HG03139 (cell line): ENCODE results near the gene GAS7.

Experiments used
- ATAC-seq: cut with Tn5 transposase; IDR thresholded peaks from one replicate; pipeline ENCODE4 v1.9.1; 2021; ENCODE audit not compliant: unreplicated experiment

Gene GAS7

DNA sequence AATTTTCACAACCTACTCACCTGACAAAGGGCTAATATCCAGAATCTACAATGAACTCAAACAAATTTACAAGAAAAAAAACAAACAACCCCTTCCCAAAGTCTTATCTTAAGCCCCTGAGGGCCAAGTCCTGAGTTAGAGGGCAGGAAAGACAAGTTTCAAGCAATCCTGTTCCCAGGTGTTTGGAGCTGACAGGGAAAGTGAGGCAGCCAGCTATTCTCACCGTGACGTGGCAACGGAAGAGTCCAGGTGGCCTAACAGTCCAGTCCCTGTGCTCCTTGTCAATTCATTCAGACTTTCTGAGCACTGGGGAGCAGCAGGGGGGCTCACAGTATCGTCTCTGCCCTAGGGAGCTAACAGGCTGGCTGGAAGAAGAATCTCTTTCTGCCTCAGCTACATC lies 203.6 kb downstream of the GAS7 start:
- ATAC-seq, result no peak

DNA sequence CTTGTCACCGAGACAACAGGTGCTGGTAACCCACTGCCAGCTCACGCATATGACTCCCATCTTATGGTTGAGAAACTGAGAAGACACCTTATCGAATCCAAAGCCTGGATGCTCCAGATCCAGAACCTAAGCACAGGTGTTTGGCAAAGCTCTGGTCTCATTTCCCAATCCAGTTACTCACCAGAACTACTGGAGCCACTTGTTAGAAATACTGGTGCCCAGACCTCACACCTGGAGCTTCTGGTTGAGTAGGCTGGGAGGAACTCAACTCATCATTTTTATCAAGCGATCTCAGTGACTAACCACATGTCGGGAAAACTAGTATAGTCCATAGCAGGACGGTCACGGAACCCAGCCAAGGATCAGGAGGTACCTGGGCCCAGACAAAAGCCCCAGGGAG lies 206.6 kb downstream of the GAS7 start:
- no peak for ATAC-seq

DNA sequence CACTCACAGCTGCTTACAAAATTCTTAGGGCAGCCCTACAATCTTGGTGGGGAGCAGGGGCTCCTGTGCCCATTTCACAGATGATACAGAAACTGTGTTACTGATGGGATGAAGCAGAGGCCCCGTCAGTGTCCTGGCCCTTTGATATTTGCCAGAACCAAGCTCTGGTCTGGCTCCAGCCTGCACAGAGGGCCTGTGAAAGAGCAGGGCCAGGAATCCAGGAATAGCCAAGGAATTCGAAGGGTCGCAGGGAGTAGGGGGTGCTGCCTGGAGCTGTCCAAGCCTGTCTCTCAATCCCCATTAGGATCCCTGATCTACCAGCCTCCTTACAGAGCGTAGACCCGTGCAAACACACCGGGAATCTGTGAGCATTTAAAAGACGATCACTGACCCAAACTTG lies 207.1 kb downstream of the GAS7 start:
- ATAC-seq, result no peak

DNA sequence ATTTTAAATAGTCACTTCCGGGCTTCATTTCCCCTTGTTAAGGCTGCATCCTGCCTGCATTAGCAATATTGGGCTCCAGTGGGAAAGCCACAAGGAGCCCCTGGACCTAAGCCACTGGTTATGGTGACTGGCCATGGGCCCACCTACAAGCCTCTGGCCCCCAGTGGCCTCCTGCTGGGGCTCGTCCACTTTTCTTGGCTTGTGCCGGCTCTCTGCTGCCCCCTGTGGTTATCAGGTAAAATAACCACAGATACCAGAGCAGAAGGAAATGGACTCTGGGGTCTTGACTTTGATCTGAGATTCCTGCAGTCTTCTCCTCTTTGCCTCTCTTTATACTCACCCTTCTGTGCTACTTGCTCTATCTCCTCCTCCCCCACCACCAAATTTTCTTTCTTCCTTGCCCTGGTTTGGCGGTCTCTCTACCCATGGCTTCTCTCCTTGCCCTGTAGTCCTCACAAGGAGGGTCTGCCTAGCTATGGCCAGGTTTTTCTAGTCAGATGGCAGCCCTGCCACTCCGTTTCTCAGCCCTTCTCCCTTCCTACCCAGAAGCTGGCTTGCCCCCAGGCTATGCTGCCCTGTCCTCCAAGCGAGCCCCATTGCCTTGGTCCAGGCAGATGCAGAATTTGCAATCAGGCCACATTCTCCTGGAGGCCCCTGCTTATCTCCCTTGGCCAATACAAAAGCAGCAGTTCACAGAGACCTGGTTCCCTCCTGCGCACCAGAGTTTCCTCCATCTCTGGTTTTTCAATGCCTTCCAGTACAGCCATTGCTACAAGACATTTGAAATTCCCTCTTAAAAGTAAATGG lies 210.4 kb downstream of the GAS7 start:
- ATAC-seq, result no peak

DNA sequence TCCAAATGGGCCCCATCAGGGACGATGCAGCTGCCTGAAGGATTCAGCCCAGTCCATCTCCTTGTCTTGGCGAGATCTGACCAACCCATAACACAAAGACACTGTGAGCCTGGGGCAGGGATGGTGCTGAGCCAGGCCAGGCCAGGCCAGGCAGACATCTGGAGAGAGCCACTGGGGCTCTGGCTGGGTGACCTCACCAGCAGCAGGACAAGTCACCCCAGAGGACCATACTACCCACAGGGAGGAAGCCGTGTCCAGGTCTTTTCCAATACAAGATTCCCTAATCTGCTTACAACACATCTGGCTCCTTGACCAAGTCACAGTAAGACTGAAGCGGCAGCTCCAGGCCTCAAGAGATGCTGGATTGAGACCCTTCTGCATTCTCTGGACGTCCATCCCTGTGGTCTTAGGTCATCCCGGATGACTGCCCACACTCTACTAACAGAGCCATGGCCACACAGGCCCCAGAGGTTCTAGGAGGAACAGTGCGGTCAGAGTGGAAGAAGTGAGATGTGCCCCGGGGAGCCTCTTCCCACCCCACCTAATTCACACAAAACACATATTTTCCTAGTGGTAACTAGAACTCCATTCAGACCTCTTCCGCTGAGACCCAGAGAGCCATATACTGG lies 211.5 kb downstream of the GAS7 start:
- no peak for ATAC-seq

DNA sequence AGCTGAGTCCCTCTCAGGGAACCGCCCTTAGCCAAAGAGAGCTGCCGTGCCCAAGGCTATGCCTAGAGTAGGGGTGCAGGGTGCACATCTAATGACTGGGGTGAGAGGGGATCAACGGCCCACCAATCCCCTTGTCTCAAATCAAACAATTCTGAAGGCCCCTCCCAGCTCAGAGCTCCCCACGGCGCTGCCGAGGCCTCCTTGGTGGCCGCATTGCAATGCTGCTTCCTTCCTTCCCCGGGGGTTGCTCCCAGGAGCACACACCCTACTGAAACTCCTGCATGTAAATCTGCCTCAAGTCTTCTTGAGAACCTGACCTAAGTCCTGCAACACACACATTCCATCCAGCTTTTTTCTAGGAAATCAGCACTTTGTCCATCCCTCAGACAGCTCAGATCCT lies 212.8 kb downstream of the GAS7 start:
- ATAC-seq, result no peak

DNA sequence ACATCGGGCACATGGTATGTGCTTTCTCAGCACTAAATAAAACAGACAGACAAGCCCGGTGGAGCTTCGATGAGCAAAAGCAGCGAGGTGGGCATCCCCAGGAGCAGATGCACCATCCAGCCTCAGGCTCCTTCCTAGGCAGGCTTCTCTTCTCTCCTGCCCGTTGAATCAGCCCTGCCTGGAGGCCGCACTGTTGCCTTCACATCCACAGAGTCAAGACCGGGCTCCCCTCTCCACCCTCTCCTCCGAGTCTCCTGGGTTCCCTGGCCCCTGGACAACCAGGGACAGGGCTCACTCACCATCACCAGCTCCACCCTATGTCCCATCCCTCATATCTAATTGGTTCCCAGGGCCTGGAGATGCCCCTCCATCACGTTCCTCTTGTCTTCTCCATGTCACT lies 213.6 kb downstream of the GAS7 start:
- no peak for ATAC-seq

DNA sequence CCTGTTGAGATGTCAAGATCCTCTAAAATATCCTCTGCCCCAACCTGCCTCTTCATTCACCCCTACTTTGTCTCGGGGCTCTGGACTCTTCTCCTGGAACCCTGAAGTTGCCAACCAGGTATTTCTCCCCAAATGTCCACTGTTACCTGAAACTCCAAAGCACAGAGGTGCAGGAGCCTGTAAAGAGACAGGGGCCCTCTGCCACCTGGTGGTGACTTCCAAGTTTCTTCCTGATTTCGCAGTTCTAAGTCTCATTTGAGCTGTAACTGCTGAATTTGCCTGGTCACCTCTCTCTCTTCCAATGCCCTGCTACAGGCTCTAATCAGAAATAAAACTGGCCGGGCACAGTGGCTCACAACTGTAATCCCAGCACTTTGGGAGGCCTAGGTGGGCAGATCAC lies 216.2 kb downstream of the GAS7 start:
- no peak for ATAC-seq

DNA sequence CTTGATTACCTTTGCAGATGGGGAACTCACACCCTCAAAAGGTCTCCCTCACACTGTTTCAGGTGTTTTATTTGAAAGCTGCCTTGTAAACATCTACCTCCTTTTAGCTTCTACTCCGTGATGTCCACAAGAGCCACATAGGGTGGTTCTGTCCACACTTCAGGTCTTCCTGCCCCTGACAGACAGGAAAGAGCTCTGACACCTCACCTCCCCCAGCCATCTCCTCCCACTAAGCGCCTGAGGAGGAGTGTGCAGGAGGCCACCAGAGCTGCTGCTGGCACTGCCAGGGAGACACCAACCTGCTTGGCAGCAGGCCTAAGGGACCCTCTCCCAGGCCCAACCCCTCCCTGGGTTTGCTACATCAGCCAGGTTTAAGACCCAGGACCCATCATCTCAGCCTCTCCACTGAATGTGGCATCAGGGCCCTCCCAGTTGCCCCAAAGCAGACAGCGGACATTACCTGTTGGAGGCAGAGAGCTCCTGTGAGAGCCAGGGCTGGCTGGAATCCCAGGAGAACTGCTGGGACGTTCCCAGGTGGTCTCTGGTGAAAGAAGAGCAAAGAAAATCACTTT lies 217.0 kb downstream of the GAS7 start:
- no peak for ATAC-seq

DNA sequence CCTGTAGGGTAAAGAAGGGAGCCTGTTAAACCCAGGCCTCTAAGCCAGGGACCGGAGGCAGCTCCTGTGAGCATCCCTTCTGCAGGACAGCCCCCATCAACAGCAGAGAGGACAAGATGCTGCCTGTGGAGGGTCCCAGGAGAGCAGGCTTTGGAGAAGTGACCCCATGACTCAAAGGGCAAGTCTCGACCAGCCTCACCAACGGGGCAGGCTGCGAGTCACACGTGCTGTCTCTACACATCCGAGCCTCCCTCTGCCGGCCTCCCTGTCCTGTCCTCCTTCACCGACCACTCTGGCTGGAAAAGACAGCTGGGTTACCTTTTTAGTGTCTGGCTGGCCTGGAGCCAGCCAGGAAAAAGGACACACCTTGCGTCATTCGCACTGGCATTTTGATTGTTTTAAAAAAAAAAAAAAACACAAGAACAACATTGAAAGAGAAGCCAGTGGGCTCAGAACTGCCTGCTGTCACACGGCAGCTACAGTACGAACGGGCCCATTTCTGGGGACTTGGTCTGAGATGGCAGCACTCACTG lies 218.9 kb downstream of the GAS7 start:
- no peak for ATAC-seq

DNA sequence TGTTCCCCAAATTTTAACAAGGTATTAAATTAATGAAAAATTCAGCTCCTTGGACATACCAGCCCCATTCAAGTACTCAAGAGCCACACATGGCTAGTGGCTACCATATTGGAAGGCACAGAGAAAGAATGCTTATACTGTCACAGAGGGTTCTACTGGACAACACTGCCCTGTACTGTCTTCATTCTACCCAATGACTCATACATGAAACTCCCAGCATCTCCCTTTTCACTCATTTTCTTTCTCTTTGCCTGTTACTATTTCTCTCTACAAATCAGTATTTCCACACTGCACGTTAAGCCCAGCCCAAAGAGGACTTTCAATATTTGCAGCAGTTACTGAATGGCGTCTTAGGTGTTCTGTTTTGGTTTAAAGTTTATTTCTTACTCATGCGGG lies 221.2 kb downstream of the GAS7 start:
- no peak for ATAC-seq

DNA sequence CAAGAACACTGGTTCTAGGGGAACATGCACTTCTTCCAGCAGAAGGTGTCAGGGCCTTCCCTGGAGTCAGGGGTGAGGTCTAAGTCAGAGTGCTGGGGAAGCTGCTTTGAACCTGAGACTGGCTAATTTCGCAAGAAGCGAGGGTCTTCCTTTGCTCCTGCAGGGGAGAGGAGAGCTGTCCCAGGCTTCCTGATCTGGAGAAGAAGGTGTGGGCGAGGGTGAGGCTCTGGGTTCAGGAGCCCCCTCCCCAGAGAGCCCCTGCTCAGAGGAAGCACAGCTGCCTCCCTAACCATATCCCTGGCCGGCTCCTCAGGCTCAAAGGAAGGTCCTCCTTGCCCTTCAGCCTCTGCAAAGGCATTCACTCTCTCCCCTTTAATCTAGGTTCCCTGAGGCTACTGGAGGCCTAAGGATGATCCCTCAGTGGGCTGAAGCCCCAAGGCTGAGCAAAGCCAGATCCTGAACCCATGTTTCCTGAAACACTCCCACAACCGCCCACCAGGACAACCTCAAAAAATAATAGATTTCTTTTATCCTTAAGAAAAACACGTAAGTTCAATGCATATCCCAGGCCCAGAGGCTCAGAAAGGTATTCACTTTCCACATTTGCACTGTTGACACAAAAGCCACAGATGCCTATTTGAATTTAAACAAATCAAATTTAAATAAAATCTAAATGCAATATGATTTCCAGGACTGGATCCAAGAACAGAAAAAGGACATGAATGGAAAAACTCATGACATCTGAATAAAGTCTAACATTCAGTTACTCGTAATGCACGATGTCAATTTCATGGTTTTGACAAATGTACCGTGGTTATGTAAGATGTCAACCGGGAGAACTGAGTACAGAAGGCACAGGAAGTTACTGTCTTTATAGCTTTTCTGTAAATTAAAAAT lies 221.9 kb downstream of the GAS7 start:
- ATAC-seq, result no peak

DNA sequence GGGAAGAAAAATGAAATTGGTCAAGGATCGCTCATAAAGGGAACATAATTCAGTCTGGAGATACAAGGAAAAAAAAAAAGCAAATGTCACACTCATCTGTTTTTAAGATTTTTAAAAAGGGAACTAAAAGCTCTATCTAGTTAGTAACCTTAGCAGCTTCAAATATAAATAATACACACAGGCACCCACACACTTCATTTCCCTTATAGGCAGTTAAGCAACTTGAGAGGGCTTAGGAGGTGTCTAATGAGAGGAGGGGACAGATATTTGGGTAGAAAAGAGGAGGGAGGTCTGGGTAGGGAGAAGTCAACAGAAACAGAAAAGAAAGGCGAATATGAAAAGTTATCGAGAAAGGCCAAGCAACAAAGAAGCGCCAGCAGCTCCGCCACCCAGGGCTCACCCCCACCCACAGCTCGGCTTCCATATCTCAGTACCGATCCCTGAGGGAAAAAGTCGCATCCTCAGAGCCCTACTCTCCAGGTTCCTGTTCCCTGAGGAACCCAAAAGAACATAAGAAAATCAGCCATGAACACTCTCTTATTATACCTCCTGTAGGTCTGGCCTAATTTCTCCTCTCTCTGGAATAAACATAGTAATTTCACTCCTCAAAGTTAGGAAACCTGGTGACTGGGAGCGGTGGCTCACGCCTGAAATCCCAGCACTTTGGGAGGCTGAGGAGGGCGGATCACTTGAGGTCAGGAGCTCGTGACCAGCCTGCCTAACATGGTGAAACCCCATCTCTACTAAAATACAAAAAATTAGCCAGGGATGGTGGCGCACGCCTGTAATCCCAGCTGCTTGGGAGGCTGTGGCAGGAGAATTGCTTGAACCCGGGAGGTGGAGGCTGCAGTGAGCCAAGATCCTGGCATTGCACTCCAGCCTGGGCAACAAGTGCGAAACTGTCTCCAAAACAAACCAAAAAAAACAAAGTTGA lies 223.7 kb downstream of the GAS7 start:
- ATAC-seq, result no peak

DNA sequence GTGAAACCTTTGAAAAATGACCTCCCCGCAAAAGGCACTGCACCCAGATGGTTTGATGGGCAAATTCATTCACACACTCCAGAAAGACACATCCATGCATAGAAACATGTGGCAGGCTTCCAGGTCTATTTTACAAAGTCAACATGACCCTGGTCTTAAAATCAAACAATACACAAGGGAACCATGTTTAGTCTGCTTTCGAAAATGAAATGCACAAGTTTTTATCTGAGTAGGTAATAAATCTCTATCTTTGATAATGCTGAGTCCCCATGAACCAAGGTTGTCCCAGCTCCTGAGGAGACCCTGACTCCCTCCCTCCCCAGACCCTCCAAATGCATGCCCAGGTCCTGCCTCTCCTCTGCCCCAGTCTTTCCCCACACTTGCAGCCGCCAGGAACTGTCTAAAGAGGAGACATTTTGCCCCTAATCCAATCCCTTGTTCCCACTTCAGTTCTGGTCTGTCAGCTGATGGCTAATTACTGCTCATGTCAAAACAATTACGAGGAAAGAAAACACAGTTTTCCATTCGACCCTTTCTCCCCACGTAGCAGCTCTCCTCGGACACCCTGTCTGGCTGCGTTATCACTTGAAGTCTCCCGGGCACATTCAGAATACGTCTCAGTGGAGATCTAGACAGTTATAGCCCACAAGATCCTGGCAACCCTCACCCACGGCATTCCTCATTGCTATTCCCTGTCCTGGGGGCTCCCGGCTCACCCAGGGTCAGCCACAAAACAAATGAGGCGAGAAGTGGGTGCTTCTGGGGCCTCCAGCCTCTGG lies 224.5 kb downstream of the GAS7 start:
- ATAC-seq, result no peak

DNA sequence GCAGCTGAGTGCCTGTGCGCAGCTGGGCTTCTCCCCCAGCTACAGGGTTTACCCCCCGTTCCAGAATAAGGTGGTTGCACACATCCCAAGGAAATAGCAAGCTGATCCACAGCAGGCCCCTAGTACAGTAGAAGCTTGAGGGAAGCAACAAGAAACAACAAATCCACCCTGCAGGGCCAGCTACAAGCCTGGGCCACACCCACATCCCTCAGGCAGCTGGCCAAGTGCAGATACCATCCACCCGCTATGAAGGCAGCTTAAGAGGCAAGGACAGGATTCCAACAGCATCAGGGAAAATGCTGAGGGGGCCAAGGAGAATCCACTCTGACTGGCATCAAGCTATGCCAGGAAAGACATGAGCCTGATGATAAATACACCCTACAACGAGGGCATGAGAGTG lies 226.4 kb downstream of the GAS7 start:
- ATAC-seq, result no peak

DNA sequence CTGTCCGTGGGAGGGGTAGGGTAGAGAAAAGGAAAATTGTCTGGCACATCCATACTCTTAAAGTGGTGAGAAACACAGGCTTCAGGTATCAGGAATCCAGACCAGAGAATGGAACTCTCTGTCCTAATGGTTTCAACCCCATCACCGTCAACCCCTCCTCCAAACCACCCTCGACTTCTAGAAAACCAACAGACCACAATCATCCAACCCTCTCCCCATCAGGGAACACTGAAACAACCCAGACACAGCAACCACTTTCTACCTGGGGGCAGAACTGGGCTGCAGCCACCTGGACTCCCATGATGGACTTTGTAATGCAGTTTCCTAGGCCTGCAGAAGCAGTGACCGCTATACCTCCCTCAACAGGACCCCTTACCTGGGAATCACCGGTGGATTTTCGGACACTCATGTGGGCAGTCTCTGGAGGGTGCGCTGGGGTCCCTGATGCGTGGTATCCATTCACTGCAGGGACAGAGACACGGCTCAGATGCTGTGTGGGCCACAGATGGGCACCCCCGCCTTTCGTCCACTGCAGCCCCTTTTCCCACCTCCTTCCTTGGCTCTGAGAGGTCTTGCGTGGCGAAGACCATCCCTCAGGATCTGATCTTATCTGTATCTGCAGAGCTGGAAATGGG lies 229.0 kb downstream of the GAS7 start:
- ATAC-seq, result no peak

DNA sequence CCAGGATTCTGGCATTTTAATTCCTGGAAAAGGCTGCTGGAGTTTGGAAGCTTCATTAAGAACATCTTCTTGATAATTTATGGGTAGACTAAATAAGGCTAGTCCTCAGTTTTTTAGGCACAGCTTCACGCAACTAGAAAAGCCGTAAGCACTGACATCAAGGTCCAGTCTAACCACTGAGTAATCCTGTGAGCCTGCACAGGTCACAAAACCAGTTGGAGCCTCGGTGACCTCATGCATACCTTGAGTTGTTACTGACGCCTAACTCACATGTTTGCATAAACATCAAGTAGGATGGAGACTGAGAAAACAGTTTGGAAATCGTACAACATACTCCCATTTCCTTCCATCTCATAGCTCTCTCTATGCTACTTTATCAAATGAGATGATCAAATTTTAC lies 229.5 kb downstream of the GAS7 start:
- ATAC-seq, result no peak

DNA sequence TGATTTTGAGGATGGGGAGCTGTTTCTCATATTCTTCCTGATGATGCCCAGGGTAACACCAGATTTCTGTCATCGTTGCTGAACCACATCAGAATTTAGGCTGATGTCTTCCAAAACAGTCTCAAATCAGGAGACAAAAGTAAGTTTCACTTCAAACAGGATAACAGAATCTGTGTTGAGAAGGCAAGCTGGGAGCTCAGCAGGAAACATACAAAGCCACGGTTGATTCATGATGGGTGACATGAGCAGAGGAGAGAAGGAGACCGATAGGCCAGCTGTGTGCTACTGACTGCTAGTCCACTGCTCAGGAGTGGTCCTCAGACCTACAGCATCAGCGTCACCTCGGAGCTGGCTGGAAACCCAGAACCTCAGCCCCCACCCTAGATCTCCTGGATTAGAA lies 230.4 kb downstream of the GAS7 start:
- no peak for ATAC-seq
